ENCODE results near the gene LAMC2. TPM values are rescaled to one million over a fixed set of nuclear protein-coding genes. Genes with fewer than 3 reads are reported as not detected.
A peak's percentile ranks its signal among the peaks of the same experiment; 100 is the strongest.

LAMC2 gene
- total and polyA plus RNA-seq, 10 of the 15 experiments (the other 5 are each of a cell fraction or from before 2014, with no cell fraction given), result 0.27 to 1.5 (median 0.92) TPM

DNA sequence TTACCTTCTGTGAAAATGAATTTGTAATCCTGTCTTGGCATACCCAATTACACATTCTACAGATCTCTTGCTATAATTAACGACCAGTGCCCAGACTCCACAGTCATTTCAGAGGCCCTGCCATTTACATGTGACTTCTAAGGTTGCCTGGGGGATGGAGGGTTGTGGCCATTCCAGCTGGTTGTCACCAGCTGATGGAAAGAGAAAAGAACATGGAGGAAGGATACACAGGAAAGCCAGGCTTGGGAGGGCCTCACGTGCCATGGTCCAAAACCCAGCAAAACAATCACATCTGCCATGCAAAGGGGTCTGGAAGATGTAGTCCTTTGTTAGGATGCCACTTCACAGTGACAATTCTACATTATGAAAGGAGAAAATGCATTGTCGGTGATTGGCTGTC, 59.3 kb downstream of the LAMC2 start:
- no peak for TF ChIP-seq POU2F2 (IDR thresholded peaks at IDR 0.05; ENCODE audit: borderline replicate concordance, low read depth, low read length)
- no peak for TF ChIP-seq SMAD1 (IDR thresholded peaks at IDR 0.05; ENCODE audit: low read depth, partially characterized antibody)
- Histone ChIP-seq H3K9me3 (replicated peaks; ENCODE audit: control insufficient read depth, insufficient read depth, low read length) (no peaks in the 10 kb centered on the region; the same call in 1 of the 3 replicates), H3K27me3 (replicated peaks in 1 of 2; ENCODE audit: control insufficient read depth in 2 of 2, insufficient read depth in 2 of 2, low read length in 1 of 2) (no peaks in the 10 kb centered on the region), H3K4me1 (ENCODE audit: control insufficient read depth, insufficient read depth, low read length) (no peaks in the 10 kb centered on the region), H3K36me3 (ENCODE audit: control insufficient read depth in 2 of 2, insufficient read depth in 2 of 2, low read length in 1 of 2) (no peaks in the 10 kb centered on the region), H3K9ac (ENCODE audit: control insufficient read depth, insufficient read depth, low read length) (no peak overlapping the region), H3K79me2 (ENCODE audit: control insufficient read depth, insufficient read depth, low read length) (no peaks in the 10 kb centered on the region), H3K4me2 (ENCODE audit: control insufficient read depth, insufficient read depth) (no peak overlapping the region), H4K20me1 (ENCODE audit: control insufficient read depth, insufficient read depth) (no peaks in the 10 kb centered on the region), H3K27ac (ENCODE audit: control insufficient read depth, insufficient read depth) (no peak overlapping the region), H2AFZ (ENCODE audit: control insufficient read depth, low read depth, low read length) (no peak overlapping the region), H3K4me3 (no peak overlapping the region)
- FAIRE-seq (no peak), DNase-seq (ENCODE audit: low read depth, low spot score) (no peak), ATAC-seq (no peak)
- no TSS peak for BruUV-seq (replicated peaks)
- CTCF ChIA-PET, result interaction anchor here (0.6 kb wide), 1 partner anchor 40 kb away, joined by 3 read pairs; no protein-coding TSS in a partner anchor
- RAD21 ChIA-PET (ENCODE audit: unreplicated experiment), result no interaction called here
- POLR2A ChIA-PET, result no interaction called here
- in situ Hi-C loops (cut with MboI), result no loop called here
- intact Hi-C loops (cut with micrococcal nuclease; ENCODE audit: unreplicated experiment), result no loop called here
- SMC1A ChIA-PET (ENCODE audit: uncharacterized antibody, unreplicated experiment), result interaction anchor here (0.8 kb wide), 1 partner anchor 28 kb away, joined by 3 read pairs; no protein-coding TSS in a partner anchor
- 2% methylated on average over 3 of the region's 3 CpGs for WGBS (ENCODE audit: insufficient coverage, insufficient replicate concordance, low lambda C conversion rate, missing lambda C conversion rate)

DNA sequence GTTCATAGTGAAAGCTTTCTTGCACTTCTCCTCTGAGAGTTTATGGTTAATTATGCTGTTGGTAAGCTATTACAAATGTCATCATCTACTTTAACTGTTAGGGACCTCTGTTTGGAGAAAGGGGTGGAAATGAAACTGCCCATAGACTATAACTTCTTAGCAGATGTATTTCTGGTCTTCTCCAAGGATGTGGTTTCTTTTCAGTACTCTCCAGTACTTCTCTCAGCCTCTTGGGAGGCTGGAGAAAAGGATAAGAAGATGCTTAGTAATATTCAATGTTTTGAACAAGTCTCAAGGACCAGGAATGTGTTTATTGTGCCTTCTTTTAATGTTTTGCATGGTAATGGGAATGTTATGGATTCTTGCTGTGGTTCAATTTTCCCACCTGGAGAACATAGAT, 60.4 kb downstream of the LAMC2 start:
- FAIRE-seq (no peak), DNase-seq (ENCODE audit: low read depth, low spot score) (no peak), ATAC-seq (peak; percentile 21; the same call in 2 of the 3 replicates)
- Histone ChIP-seq H3K27ac (ENCODE audit: control insufficient read depth, insufficient read depth) (no peak overlapping the region), H3K27me3 (replicated peaks in 1 of 2; ENCODE audit: control insufficient read depth in 2 of 2, insufficient read depth in 2 of 2, low read length in 1 of 2) (no peaks in the 10 kb centered on the region), H3K36me3 (ENCODE audit: control insufficient read depth in 2 of 2, insufficient read depth in 2 of 2, low read length in 1 of 2) (no peaks in the 10 kb centered on the region), H3K9ac (ENCODE audit: control insufficient read depth, insufficient read depth, low read length) (no peak overlapping the region), H4K20me1 (ENCODE audit: control insufficient read depth, insufficient read depth) (no peaks in the 10 kb centered on the region), H3K9me3 (replicated peaks; ENCODE audit: control insufficient read depth, insufficient read depth, low read length) (no peaks in the 10 kb centered on the region; the same call in 1 of the 3 replicates), H2AFZ (ENCODE audit: control insufficient read depth, low read depth, low read length) (no peak overlapping the region), H3K4me3 (no peak overlapping the region), H3K4me1 (ENCODE audit: control insufficient read depth, insufficient read depth, low read length) (peaks cover 7% of the 10 kb centered on the region; the same call in 1 of the 2 replicates), H3K4me2 (ENCODE audit: control insufficient read depth, insufficient read depth) (no peak overlapping the region), H3K79me2 (ENCODE audit: control insufficient read depth, insufficient read depth, low read length) (no peaks in the 10 kb centered on the region)
- TF ChIP-seq IKZF1 (conservative IDR thresholded peaks at IDR 0.05) (0 out of 2 replicates have a peak, but pooled peaks have one; percentile 17), ZNF274 (IDR thresholded peaks at IDR 0.05; ENCODE audit: insufficient read depth, insufficient read length) (no peak)
- CTCF ChIA-PET, result interaction anchor here (0.6 to 2.4 kb wide), 3 partner anchors 12 to 54 kb away, joined by 3 to 9 read pairs (median 3); no protein-coding TSS in a partner anchor
- intact Hi-C loops (cut with micrococcal nuclease; ENCODE audit: unreplicated experiment), result no loop called here
- SMC1A ChIA-PET (ENCODE audit: uncharacterized antibody, unreplicated experiment), result interaction anchor here (1.3 to 1.6 kb wide), 2 partner anchors 35 to 62 kb away, joined by 3 read pairs; no protein-coding TSS in a partner anchor
- POLR2A ChIA-PET, result no interaction called here
- BruUV-seq (replicated peaks), result no TSS peak
- RAD21 ChIA-PET (ENCODE audit: unreplicated experiment), result interaction anchor here (0.7 to 2.5 kb wide), 3 partner anchors 26 to 125 kb away, joined by 3 to 8 read pairs (median 3); no protein-coding TSS in a partner anchor
- in situ Hi-C loops (cut with MboI), result no loop called here
